Activated B cell treated with CpG ODN at 0.5 μM for 24 hours (primary cell): ENCODE measurements around the gene SERPIND1. TPM values are rescaled to one million over a fixed set of nuclear protein-coding genes. Genes with fewer than 3 reads are reported as not detected.

Experiments used
- ATAC-seq: fragments of 200-7000 bp; cut with Tn5 transposase; one replicate; pipeline ENCODE4 v1.10.0; 2021; ENCODE audit warnings: low read depth, mild to moderate bottlenecking, moderate library complexity
- CTCF ChIA-PET: fragments of 350-600 bp; sonication (Branson Sonifier 250); formaldehyde crosslinking; loops from one replicate; lab custom pipeline; 2021; ENCODE audit warnings: antibody characterized with exemption; lab: Charles Lee
- POLR2A ChIA-PET: fragments of 350-600 bp; sonication (Branson Sonifier 250); formaldehyde crosslinking; loops from one replicate; lab custom pipeline; 2021; ENCODE audit warnings: antibody characterized with exemption; lab: Charles Lee
- DNase-seq: peaks from one replicate; pipeline ENCODE4 v3.0.0; 2022
- H3K27ac Mint-ChIP-seq: one replicate; pipeline ENCODE4 v1.8.0; 2020; ENCODE audit warnings: mixed read lengths
- H3K27me3 Mint-ChIP-seq: one replicate; pipeline ENCODE4 v1.8.0; 2021; ENCODE audit warnings: mixed read lengths
- H3K36me3 Mint-ChIP-seq: one replicate; pipeline ENCODE4 v1.8.0; 2021; ENCODE audit warnings: low read depth, mixed read lengths
- H3K4me1 Mint-ChIP-seq: one replicate; pipeline ENCODE4 v1.8.0; 2021; ENCODE audit warnings: mixed read lengths
- H3K4me3 Mint-ChIP-seq: one replicate; pipeline ENCODE4 v1.8.0; 2020; ENCODE audit warnings: mild to moderate bottlenecking, mixed read lengths
- H3K9me3 Mint-ChIP-seq: one replicate; pipeline ENCODE4 v1.8.0; 2020; ENCODE audit warnings: mixed read lengths
- CTCF ChIP-seq: fragments of 200-600 bp; IDR thresholded peaks from one replicate; pipeline ENCODE4 v1.8.0; 2022; ENCODE audit warnings: antibody characterized with exemption, mild to moderate bottlenecking
- intact Hi-C: fragments of 100-400 bp; cut with micrococcal nuclease; formaldehyde crosslinking; loops from one replicate; pipeline ENCODE4 v1.15.1; 2024
- total RNA-seq: library from RNA; stranded (reverse); gene quantifications from 2 replicates; pipeline ENCODE4 v1.2.3, GENCODE V29; 2022

SERPIND1 gene
- total RNA-seq, 1 donor from 2014 or later = not detected

GRCh38 chr22:20752104-20752741, 21.7 kb upstream of the SERPIND1 start:
- Mint-ChIP-seq H3K9me3 (no peaks in the 10 kb centered on the region), H3K27ac (no peak overlapping the region), H3K4me1 (peaks cover 41% of the 10 kb centered on the region), H3K4me3 (no peak overlapping the region), H3K27me3 (no peaks in the 10 kb centered on the region), H3K36me3 (peaks cover 55% of the 10 kb centered on the region)
- intact Hi-C loops = no loop called here
- ATAC-seq = no peak
- ChIA-PET CTCF (no interaction called here), POLR2A (no interaction called here)
- TF ChIP-seq CTCF = no peak
- DNase-seq = no peak

GRCh38 chr22:20752873-20753272, 21.0 kb upstream of the SERPIND1 start:
- intact Hi-C loops = no loop called here
- TF ChIP-seq CTCF = no peak
- Mint-ChIP-seq H3K4me1 (peaks cover 34% of the 10 kb centered on the region), H3K4me3 (no peak overlapping the region), H3K27ac (no peak overlapping the region), H3K27me3 (no peaks in the 10 kb centered on the region), H3K36me3 (peaks cover 54% of the 10 kb centered on the region), H3K9me3 (no peaks in the 10 kb centered on the region)
- DNase-seq (no peak), ATAC-seq (no peak)
- POLR2A ChIA-PET = no interaction called here
- CTCF ChIA-PET = no interaction called here

GRCh38 chr22:20756846-20757245, 17.1 kb upstream of the SERPIND1 start:
- CTCF ChIA-PET = interaction anchor here (1.2 kb wide), 1 partner anchor 13 kb away, joined by 3 read pairs; no protein-coding TSS in a partner anchor
- Mint-ChIP-seq H3K36me3 (peaks cover 56% of the 10 kb centered on the region), H3K27ac (no peak overlapping the region), H3K9me3 (no peaks in the 10 kb centered on the region), H3K4me3 (no peak overlapping the region), H3K27me3 (no peaks in the 10 kb centered on the region), H3K4me1 (no peaks in the 10 kb centered on the region)
- DNase-seq (no peak), ATAC-seq (no peak)
- POLR2A ChIA-PET = no interaction called here
- no peak for TF ChIP-seq CTCF
- intact Hi-C loops = no loop called here

GRCh38 chr22:20758688-20759087, 15.2 kb upstream of the SERPIND1 start:
- Mint-ChIP-seq H3K27me3 (no peaks in the 10 kb centered on the region), H3K9me3 (no peaks in the 10 kb centered on the region), H3K4me3 (no peak overlapping the region), H3K27ac (no peak overlapping the region), H3K4me1 (no peaks in the 10 kb centered on the region), H3K36me3 (peaks cover 54% of the 10 kb centered on the region)
- intact Hi-C loops = no loop called here
- DNase-seq = no peak
- POLR2A ChIA-PET = no interaction called here
- CTCF ChIA-PET = no interaction called here
- no peak for TF ChIP-seq CTCF
- no peak for ATAC-seq

DNA sequence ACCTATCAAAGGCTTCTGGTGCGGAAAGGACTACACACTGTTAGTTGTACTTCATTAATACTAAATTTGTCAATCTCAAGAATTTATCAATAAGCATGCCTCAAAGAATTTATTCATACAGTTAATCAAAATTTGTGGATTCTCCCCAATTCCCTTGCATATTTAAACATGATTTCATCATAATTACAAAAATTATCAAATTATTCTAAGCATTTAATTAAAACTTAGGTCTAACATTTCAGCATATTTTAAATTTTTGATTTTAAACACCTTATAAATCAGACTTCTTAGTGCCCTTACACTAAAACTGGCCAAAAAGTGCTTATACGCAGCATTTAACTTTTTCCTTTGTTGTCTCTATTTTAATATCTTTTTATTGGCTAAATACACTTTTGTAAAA, 13.8 kb upstream of the SERPIND1 start:
- no peaks in the 10 kb centered on the region for H3K4me1 Mint-ChIP-seq
- H3K27me3 Mint-ChIP-seq = no peaks in the 10 kb centered on the region
- intact Hi-C loops = no loop called here
- H3K9me3 Mint-ChIP-seq = no peaks in the 10 kb centered on the region
- POLR2A ChIA-PET = no interaction called here
- CTCF ChIA-PET = no interaction called here
- no peak overlapping the region for H3K27ac Mint-ChIP-seq
- TF ChIP-seq CTCF = no peak
- no peak for ATAC-seq
- H3K36me3 Mint-ChIP-seq = peaks cover 60% of the 10 kb centered on the region
- no peak overlapping the region for H3K4me3 Mint-ChIP-seq
- DNase-seq = no peak
